Endothelial cell of umbilical vein (primary cell): ENCODE data around the gene RBM45.

Experiments
- EZH2 ChIP-seq: IDR thresholded peaks from 2 replicates; pipeline ENCODE4 v1.6.1; 2012; ENCODE audit warnings: borderline replicate concordance, low read depth, mild to moderate bottlenecking, moderate library complexity, low read length, inconsistent platforms; ENCODE audit not compliant: severe bottlenecking
- GATA2 ChIP-seq: IDR thresholded peaks from 2 replicates; pipeline ENCODE4 v1.7.0; 2011; ENCODE audit warnings: low read depth, mild to moderate bottlenecking, moderate library complexity, mixed read lengths, low read length; ENCODE audit not compliant: insufficient read length, insufficient read depth
- MYC ChIP-seq: IDR thresholded peaks from one replicate; pipeline ENCODE4 v1.6.1; 2011; ENCODE audit warnings: mild to moderate bottlenecking, low read depth, low read length
- POLR2A ChIP-seq: IDR thresholded peaks from 2 replicates; pipeline ENCODE4 v1.6.1; 2012; ENCODE audit warnings: low read depth, mild to moderate bottlenecking, control low read depth, low read length
- TF ChIP-seq, protein P1 (sequence below), 2 donors: IDR thresholded peaks; 1 replicate in 1 of 2; 2 replicates in 1 of 2; pipeline ENCODE4 v1.5.1; 2011; ENCODE audit warnings: low read length in 2 of 2, mild to moderate bottlenecking in 2 of 2, moderate library complexity in 2 of 2, control low read depth in 1 of 2, inconsistent platforms in 1 of 2, low read depth in 1 of 2; ENCODE audit not compliant: insufficient read depth in 1 of 2; ENCODE audit errors: extremely low read depth in 1 of 2

DNA sequence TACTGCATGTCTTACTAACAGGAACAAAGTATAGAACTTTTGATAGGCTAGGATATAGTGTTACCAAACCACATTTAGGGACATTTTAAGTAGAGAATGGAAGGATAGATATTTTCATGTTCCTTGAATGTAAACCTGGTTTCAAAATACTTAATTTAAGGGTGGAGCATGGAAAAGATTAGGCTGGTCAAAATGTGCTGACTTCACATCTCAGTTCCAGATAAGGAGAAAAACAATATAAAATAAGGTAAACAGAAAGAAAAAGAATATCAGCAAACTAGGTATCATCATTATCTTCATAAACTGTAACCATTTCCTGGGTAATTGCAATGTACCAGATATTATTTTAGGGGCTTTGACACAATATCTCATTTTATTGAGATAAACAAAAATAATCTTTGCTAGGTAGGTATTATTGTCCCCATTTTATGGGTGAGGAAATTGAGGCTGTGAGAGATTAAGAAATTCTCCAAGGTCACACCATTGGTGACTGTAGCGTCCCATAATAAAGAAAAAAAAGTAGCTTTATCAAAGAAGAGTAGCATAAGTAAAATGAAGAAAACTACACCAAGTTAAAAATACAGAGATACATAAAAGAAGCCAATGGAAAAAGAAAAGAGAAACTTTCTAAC lies 43.3 kb upstream of the RBM45 start:
- TF ChIP-seq, protein P1, sequence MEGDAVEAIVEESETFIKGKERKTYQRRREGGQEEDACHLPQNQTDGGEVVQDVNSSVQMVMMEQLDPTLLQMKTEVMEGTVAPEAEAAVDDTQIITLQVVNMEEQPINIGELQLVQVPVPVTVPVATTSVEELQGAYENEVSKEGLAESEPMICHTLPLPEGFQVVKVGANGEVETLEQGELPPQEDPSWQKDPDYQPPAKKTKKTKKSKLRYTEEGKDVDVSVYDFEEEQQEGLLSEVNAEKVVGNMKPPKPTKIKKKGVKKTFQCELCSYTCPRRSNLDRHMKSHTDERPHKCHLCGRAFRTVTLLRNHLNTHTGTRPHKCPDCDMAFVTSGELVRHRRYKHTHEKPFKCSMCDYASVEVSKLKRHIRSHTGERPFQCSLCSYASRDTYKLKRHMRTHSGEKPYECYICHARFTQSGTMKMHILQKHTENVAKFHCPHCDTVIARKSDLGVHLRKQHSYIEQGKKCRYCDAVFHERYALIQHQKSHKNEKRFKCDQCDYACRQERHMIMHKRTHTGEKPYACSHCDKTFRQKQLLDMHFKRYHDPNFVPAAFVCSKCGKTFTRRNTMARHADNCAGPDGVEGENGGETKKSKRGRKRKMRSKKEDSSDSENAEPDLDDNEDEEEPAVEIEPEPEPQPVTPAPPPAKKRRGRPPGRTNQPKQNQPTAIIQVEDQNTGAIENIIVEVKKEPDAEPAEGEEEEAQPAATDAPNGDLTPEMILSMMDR (IDR thresholded peaks at IDR 0.05; ENCODE audit: extremely low read depth in 1 of 2, insufficient read depth in 1 of 2, low read depth in 1 of 2, low read length in 2 of 2): no peak
- no peak for TF ChIP-seq MYC
- TF ChIP-seq EZH2: no peak
- no peak for TF ChIP-seq POLR2A
- no peak for TF ChIP-seq GATA2
